Kidney tubule cell (primary cell): ENCODE measurements around the gene PPP2R2D.
"Not testable (repeated sequence)": the region's sequence is repeated elsewhere in the genome, so short reads cannot be mapped to it uniquely, and the experiment has no call there.

ENCODE experiments used
- DNase-seq: peaks from one replicate; pipeline ENCODE4 v3.0.0-alpha.2; 2018; ENCODE audit warnings: low spot score

The PPP2R2D gene

GRCh38 chr10:131868436-131868835 is 32.4 kb upstream of the PPP2R2D start:
- no peak for DNase-seq

GRCh38 chr10:131869344-131869743 is 31.5 kb upstream of the PPP2R2D start:
- no peak for DNase-seq

GRCh38 chr10:131870411-131870810 is 30.4 kb upstream of the PPP2R2D start:
- DNase-seq = no peak

- peak; percentile 13 for DNase-seq
Observed at GRCh38 chr10:131870831-131871672, 29.8 kb upstream of the PPP2R2D start.

- no peak for DNase-seq
Observed at GRCh38 chr10:131871673-131872005, 29.2 kb upstream of the PPP2R2D start.

GRCh38 chr10:131872011-131872826 is 28.6 kb upstream of the PPP2R2D start:
- no peak for DNase-seq

- DNase-seq = no peak
Observed at GRCh38 chr10:131872827-131873375, 27.9 kb upstream of the PPP2R2D start.

- DNase-seq = peak; percentile 80
Observed at GRCh38 chr10:131874991-131875451, 25.8 kb upstream of the PPP2R2D start.

- DNase-seq = no peak
Observed at GRCh38 chr10:131875501-131875900, 25.3 kb upstream of the PPP2R2D start.

- DNase-seq = no peak
Observed at GRCh38 chr10:131876017-131876416, 24.8 kb upstream of the PPP2R2D start.

GRCh38 chr10:131876508-131876907 is 24.3 kb upstream of the PPP2R2D start:
- peak; percentile 33 for DNase-seq

- no peak for DNase-seq
Observed at GRCh38 chr10:131880016-131880590, 20.7 kb upstream of the PPP2R2D start.

GRCh38 chr10:131881104-131881880 is 19.5 kb upstream of the PPP2R2D start:
- DNase-seq = no peak

- DNase-seq = no peak
Observed at GRCh38 chr10:131882151-131882550, 18.7 kb upstream of the PPP2R2D start.

- no peak for DNase-seq
Observed at GRCh38 chr10:131882590-131883451, 18.0 kb upstream of the PPP2R2D start.

- not testable (repeated sequence) for DNase-seq
Observed at GRCh38 chr10:131883621-131884393, 17.0 kb upstream of the PPP2R2D start.

GRCh38 chr10:131885391-131886165 is 15.2 kb upstream of the PPP2R2D start:
- DNase-seq = peak; percentile 67

- DNase-seq = no peak
Observed at GRCh38 chr10:131886237-131886636, 14.6 kb upstream of the PPP2R2D start.

- DNase-seq = peak; percentile 14
Observed at GRCh38 chr10:131888186-131888604, 12.6 kb upstream of the PPP2R2D start.
